Mesodermal cell (in vitro differentiated cells): ENCODE measurements around the gene SULT2A1.
A peak's percentile ranks its signal among the peaks of the same experiment; 100 is the strongest.
"Not testable (repeated sequence)": the region's sequence is repeated elsewhere in the genome, so short reads cannot be mapped to it uniquely, and the experiment has no call there.

Source experiments
- H3K27ac ChIP-seq: 2 replicates; pipeline ENCODE4 v1.7.0; 2013; ENCODE audit warnings: mild to moderate bottlenecking, low read depth, low read length, moderate library complexity; ENCODE audit not compliant: severe bottlenecking
- H3K36me3 ChIP-seq: 2 replicates; pipeline ENCODE4 v1.7.1; 2013; ENCODE audit warnings: mild to moderate bottlenecking, low read length, moderate library complexity; ENCODE audit not compliant: control insufficient read depth, insufficient read depth
- H3K4me1 ChIP-seq: one replicate; pipeline ENCODE4 v1.7.1; 2013; ENCODE audit warnings: mild to moderate bottlenecking, low read length; ENCODE audit not compliant: insufficient read depth, control insufficient read depth, poor library complexity, severe bottlenecking
- H3K4me3 ChIP-seq: 2 replicates; pipeline ENCODE4 v1.7.0; 2013; ENCODE audit warnings: low read length, control low read depth, mild to moderate bottlenecking; ENCODE audit not compliant: insufficient read depth, poor library complexity, severe bottlenecking; ENCODE audit errors: extremely low read depth
- H3K9me3 ChIP-seq: 2 replicates; pipeline ENCODE4 v1.7.1; 2013; ENCODE audit warnings: mild to moderate bottlenecking, low read length, moderate library complexity; ENCODE audit not compliant: control insufficient read depth
- WGBS, 2 experiments: methylation state at CpG; one replicate each; pipeline ENCODE4 v1.1.5; 2013; ENCODE audit warnings: missing lambda C conversion rate in 2 of 2; ENCODE audit not compliant: insufficient coverage in 2 of 2; 5-methylcytosine and 5-hydroxymethylcytosine counted together

SULT2A1 gene

GRCh38 chr19:47860602-47861297 lies 25.4 kb downstream of the SULT2A1 start:
- no peaks in the 10 kb centered on the region for H3K4me1 ChIP-seq
- no peak overlapping the region for H3K4me3 ChIP-seq
- H3K9me3 ChIP-seq = no peaks in the 10 kb centered on the region
- no peaks in the 10 kb centered on the region for H3K36me3 ChIP-seq
- H3K27ac ChIP-seq = no peak overlapping the region
- WGBS, 2 experiments = 93 to 94% methylated on average over 11 to 15 of the region's 34 CpGs

GRCh38 chr19:47859838-47860237 lies 26.3 kb downstream of the SULT2A1 start:
- not testable (repeated sequence) for H3K4me1 ChIP-seq
- 96 to 100% methylated on average over 2 to 4 of the region's 17 CpGs for WGBS, 2 experiments

GRCh38 chr19:47858646-47859285 lies 27.3 kb downstream of the SULT2A1 start, which contains the start of gene TPRX2:
TSS of gene TPRX2 (plus strand) at chr19:47859235. CDS start at chr19:47859247, 12 bp downstream.
- not testable (repeated sequence) for H3K36me3 ChIP-seq, H3K9me3 ChIP-seq, H3K4me1 ChIP-seq, H3K27ac ChIP-seq, H3K4me3 ChIP-seq
- WGBS, 2 experiments = 98 to 100% methylated on average over 7 to 8 of the region's 9 CpGs

More at GRCh38 chr19:47859838-47860237, 26.3 kb downstream of the SULT2A1 start:
- not testable (repeated sequence) for H3K36me3 ChIP-seq, H3K4me3 ChIP-seq, H3K27ac ChIP-seq, H3K9me3 ChIP-seq

DNA sequence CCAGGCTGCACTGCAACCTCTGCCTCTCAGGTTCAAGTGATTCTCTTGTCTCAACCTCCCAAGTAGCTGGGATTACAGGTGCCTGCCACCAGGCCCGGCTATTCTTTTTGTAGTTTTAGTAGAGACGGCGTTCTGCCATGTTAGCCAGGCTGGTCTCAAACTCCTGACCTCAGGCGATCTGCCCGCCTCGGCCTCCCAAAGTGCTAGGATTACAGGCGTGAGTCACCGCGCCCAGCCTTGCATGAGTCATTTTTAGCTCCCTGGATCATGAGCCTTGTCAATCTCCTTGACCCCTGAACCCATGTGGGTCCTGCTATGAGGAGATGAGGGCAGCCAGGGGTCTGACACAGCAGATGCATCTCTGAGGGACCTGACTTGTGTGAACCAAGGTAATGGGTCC lies 27.9 kb downstream of the SULT2A1 start:
- not testable (repeated sequence) for H3K9me3 ChIP-seq, H3K27ac ChIP-seq, H3K36me3 ChIP-seq, H3K4me1 ChIP-seq, H3K4me3 ChIP-seq
- WGBS, 2 experiments = 90 to 96% methylated on average over 9 of the region's 9 CpGs

DNA sequence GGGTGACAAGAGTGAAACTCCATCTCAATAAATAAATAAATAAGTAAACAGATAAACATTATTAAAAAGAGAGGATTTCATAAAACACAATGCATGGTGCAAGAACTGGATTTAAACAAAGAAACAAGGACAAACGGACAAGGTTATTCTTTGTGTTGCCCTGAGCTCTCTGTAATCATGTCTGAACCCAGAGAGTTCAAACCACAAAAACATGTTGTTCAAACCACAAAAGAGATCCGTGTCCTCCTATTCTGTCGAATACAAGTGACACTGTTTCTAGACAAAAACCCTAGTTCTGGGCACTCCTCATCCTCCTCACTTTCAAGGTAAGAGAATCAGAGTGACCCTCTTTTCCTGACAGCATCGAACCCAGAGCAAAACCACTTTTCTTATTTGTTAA lies 31.7 kb downstream of the SULT2A1 start:
- H3K4me3 ChIP-seq = no peak overlapping the region

DNA sequence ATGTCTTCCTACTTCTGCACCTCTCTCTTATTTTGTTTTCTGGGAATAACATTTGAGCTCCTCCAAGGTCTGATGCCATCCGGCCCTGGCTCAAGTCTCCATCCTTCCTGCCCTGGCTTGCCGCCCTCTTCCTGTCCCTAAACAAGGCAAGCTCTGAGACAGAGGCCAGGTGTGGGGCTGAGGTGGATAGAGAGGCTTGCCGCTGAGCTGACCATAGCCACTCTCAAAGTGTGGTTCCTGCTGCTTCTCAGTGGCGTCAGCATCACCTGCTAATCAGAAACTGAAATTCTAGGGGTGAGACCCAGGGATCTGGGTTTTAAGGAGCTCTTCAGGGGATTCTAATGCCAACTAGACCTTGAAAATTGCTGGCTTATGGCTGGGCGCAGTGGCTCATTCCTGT lies 33.1 kb downstream of the SULT2A1 start:
- Histone ChIP-seq H3K4me1 (no peaks in the 10 kb centered on the region), H3K27ac (no peak overlapping the region), H3K36me3 (no peaks in the 10 kb centered on the region), H3K4me3 (no peak overlapping the region), H3K9me3 (no peaks in the 10 kb centered on the region)
- WGBS, 2 experiments = 90 to 91% methylated on average over 3 to 4 of the region's 5 CpGs

More for the DNA sequence above, 31.7 kb downstream of the SULT2A1 start:
- WGBS, 2 experiments = 92 to 94% methylated on average over 3 of the region's 4 CpGs
- H3K9me3 ChIP-seq = no peaks in the 10 kb centered on the region
- no peaks in the 10 kb centered on the region for H3K36me3 ChIP-seq
- H3K27ac ChIP-seq = no peak overlapping the region
- no peaks in the 10 kb centered on the region for H3K4me1 ChIP-seq

- no peak overlapping the region for H3K27ac ChIP-seq
- H3K4me1 ChIP-seq = no peaks in the 10 kb centered on the region
- peak overlapping the region; percentile 2 for H3K4me3 ChIP-seq
- H3K9me3 ChIP-seq = no peaks in the 10 kb centered on the region
- H3K36me3 ChIP-seq = no peaks in the 10 kb centered on the region
- WGBS, 2 experiments = 8 to 13% methylated on average over 13 to 16 of the region's 22 CpGs
Measured at GRCh38 chr19:47848823-47849473, 37.2 kb downstream of the SULT2A1 start.

DNA sequence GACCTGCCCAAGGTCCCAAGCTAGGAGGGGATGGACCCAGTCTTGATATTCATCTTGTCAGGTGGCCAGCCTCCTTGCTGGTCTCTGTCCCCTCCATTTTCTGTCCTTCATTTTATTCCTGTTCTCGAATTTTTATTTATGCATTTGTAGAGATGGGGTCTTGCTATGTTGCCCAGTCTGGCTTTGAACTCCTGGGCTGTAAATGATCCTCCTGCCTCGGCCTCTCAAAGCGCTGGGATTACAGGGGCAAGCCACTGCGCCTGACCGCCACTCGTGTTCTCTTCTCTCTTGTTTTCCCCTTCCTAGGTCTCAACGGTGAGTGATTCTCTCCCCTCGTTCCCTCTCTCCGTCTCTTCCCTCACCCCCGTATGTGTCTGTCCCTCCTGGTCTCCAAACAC lies 37.7 kb downstream of the SULT2A1 start:
- H3K4me3 ChIP-seq = no peak overlapping the region
- H3K4me1 ChIP-seq = no peaks in the 10 kb centered on the region
- WGBS, 2 experiments = 69 to 77% methylated on average over 8 to 9 of the region's 10 CpGs
- no peak overlapping the region for H3K27ac ChIP-seq
- H3K36me3 ChIP-seq = no peaks in the 10 kb centered on the region
- no peaks in the 10 kb centered on the region for H3K9me3 ChIP-seq

DNA sequence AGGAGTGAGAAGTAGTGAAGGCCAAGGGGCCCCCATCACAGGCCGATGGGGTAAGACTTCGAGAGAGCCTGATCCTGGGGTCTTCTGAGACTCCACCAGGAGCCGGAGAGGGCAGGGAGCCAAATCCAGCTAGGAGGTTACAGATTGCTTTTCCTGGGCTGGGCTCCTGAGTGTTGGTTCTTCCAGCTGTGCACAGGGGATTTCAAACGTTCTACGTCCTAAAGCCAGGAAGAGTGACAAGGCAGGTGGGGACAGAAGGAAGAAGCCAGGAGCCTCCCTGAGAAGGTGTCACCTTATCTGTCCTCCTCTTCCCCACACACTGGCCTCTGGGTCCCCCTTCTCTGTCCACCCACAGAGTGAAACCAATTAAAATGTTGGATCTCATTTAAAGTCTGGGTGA lies 43.2 kb downstream of the SULT2A1 start:
- H3K9me3 ChIP-seq = no peaks in the 10 kb centered on the region
- H3K4me3 ChIP-seq = no peak overlapping the region
- no peak overlapping the region for H3K27ac ChIP-seq
- H3K4me1 ChIP-seq = no peaks in the 10 kb centered on the region
- WGBS, 2 experiments = 86 to 90% methylated on average over 4 to 5 of the region's 5 CpGs
- H3K36me3 ChIP-seq = no peaks in the 10 kb centered on the region

DNA sequence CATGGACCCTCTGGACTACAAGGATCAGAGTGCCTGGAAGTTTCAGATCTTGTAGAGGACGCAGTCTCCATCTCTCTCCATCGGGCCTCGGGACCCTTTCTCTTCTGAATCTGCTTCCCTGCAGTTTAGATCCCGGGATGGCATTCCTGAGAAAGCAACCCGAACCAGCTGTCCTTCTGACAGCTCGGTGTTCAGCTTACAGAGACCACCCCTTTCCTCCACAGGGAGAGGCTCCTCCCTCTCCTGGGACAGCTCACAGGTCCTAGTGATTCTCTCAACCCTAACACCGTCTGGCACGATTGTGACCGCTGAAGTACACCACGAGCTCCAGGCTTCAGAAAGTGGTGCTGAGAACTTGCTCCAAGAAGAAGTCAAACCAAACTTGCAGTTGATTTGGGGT lies 46.2 kb downstream of the SULT2A1 start:
- 26 to 28% methylated on average over 10 of the region's 10 CpGs for WGBS, 2 experiments
- Histone ChIP-seq H3K9me3 (no peaks in the 10 kb centered on the region), H3K4me1 (no peaks in the 10 kb centered on the region), H3K36me3 (no peaks in the 10 kb centered on the region), H3K4me3 (no peak overlapping the region), H3K27ac (no peak overlapping the region)

- Histone ChIP-seq H3K9me3 (no peaks in the 10 kb centered on the region), H3K4me1 (no peaks in the 10 kb centered on the region), H3K27ac (no peak overlapping the region), H3K4me3 (no peak overlapping the region), H3K36me3 (no peaks in the 10 kb centered on the region)
- 86 to 93% methylated on average over 14 to 15 of the region's 16 CpGs for WGBS, 2 experiments
Measured at GRCh38 chr19:47839411-47839810, 46.7 kb downstream of the SULT2A1 start.
